Heart left ventricle (tissue), 16 donors: ENCODE data around the gene SKIC8. TPM values are rescaled to one million over a fixed set of nuclear protein-coding genes. Genes with fewer than 3 reads are reported as not detected.

ENCODE experiments used
- ATAC-seq, 4 donors: fragments of 200-7000 bp; cut with Tn5 transposase; one replicate each; pipeline ENCODE4 v1.9.1; 2020 to 2022; ENCODE audit warnings: moderate library complexity in 4 of 4, mild to moderate bottlenecking in 3 of 4, moderate number of reproducible peaks in 1 of 4
- DNase-seq, 5 donors: peaks; one replicate each; pipeline ENCODE4 v3.0.0-alpha.2; 2020
- H3K27ac ChIP-seq, 12 donors: fragments of 200-600 bp; sonication (generic) in 4 of 12; one replicate each; pipeline versions ENCODE4 v1.5.0 to v1.8.0; 2016 to 2022; ENCODE audit warnings: mild to moderate bottlenecking in 2 of 12
- H3K27me3 ChIP-seq, 9 donors: fragments of 200-600 bp; sonication (generic) in 2 of 9; one replicate each; pipeline versions ENCODE4 v1.5.1 to v1.8.0; 2016 to 2022; ENCODE audit warnings: mild to moderate bottlenecking in 3 of 9
- H3K36me3 ChIP-seq, 9 donors: fragments of 200-600 bp; sonication (generic) in 2 of 9; one replicate each; pipeline versions ENCODE4 v1.5.0 to v1.8.0; 2018 to 2022; ENCODE audit warnings: mild to moderate bottlenecking in 2 of 9
- H3K4me1 ChIP-seq, 12 donors: fragments of 200-600 bp; sonication (generic) in 4 of 12; one replicate each; pipeline versions ENCODE4 v1.5.0 to v1.8.0; 2016 to 2022; ENCODE audit warnings: mild to moderate bottlenecking in 3 of 12
- H3K4me3 ChIP-seq, 12 donors: fragments of 200-600 bp; sonication (generic) in 4 of 12; one replicate each; pipeline versions ENCODE4 v1.5.0 to v1.8.0; 2017 to 2022; ENCODE audit warnings: mild to moderate bottlenecking in 9 of 12, moderate library complexity in 4 of 12
- H3K9me3 ChIP-seq, 12 donors: fragments of 200-600 bp; sonication (generic) in 4 of 12; one replicate each; pipeline versions ENCODE4 v1.5.0 to v1.8.0; 2016 to 2022; ENCODE audit warnings: mild to moderate bottlenecking in 1 of 12
- CTCF ChIP-seq, 12 donors: fragments of 200-600 bp; sonication (generic) in 4 of 12; IDR thresholded peaks; one replicate each; pipeline versions ENCODE4 v1.5.0 to v1.8.0; 2018 to 2022; ENCODE audit warnings: antibody characterized with exemption in 12 of 12, mild to moderate bottlenecking in 5 of 12
- POLR2A ChIP-seq, 2 donors: fragments of 450-650 bp; IDR thresholded peaks; one replicate each; pipeline ENCODE4 v1.6.1; 2017; ENCODE audit warnings: antibody characterized with exemption in 2 of 2, mild to moderate bottlenecking in 2 of 2, moderate library complexity in 2 of 2
- WGBS, 4 donors: extraction: QIAGEN DNeasy Blood & Tissue Kit in 2 of 4; methylation state at CpG; one replicate each; pipeline versions ENCODE4 v1.1.5 to v1.1.7; 2013 to 2018; 5-methylcytosine and 5-hydroxymethylcytosine counted together
- intact Hi-C, 10 donors: fragments of 100-400 bp; cut with DNase I; formaldehyde crosslinking; loops; one replicate each; pipeline versions ENCODE4 v1.11.1 to v1.14.2; 2022
- polyA plus RNA-seq, 2 donors: library from polyadenylated mRNA; stranded (reverse); fragments of 200-250 nt; gene quantifications; one replicate each; pipeline ENCODE4 v1.2.3, GENCODE V29; 2013
- total RNA-seq, 9 donors: library from RNA; depleted of rRNA in 2 of 9; stranded (reverse); fragments of >200 nt in 2 of 9; fragmentation: NEBNext Ultra II Directional in 3 of 9; extraction: Animal tissue kit (Norgen Biotek cat#: 25700) in 3 of 9; gene quantifications; one replicate each; pipeline versions ENCODE4 v1.1.0 to v1.2.4, GENCODE V29; 2016 to 2023
- donor health status: ischemic (EF 13 %, LVEDD 7.1; RV severe dilation, severe dysfunction).
- donor health status: healthy with polysubstance abuse.
- donor health status: DM: no; HTN: yes; CAD: no.
- donor health status: DM: no; HTN: no; CAD: no.
- donor health status: ischemic (EF 25% LVEDD 6.9; RV normal size, moderate dysfunction).
- donor health status: ischemic (EF 25% LVEDD 5.7; RV mildly dilated, moderate dysfunction).
- donor health status: healthy.
- donor health status: DM: yes; HTN: yes; CAD: no.
- donor health status: ischemic (EF 35%, LVEDD 5.7; RV mildly dilated, moderate dysfunction).
- donor health status: nonischemic (EF 11% LVEDD 7.7; RV severe dilation, severe dysfunction).
- donor health status: DM: yes; HTN: yes; CAD: no.
- donor health status: PGD.
- donor health status: ischemic (EF 29% LVEDD 5.4; RV normal size, mild dysfunction).
- donor health status: nonischemic (EF 23%, LVEDD 6.1; RV moderate dilation, normal function).

The SKIC8 gene
- total and polyA plus RNA-seq, 11 donors = 20.8 to 50.2 (median 28.2) TPM

DNA sequence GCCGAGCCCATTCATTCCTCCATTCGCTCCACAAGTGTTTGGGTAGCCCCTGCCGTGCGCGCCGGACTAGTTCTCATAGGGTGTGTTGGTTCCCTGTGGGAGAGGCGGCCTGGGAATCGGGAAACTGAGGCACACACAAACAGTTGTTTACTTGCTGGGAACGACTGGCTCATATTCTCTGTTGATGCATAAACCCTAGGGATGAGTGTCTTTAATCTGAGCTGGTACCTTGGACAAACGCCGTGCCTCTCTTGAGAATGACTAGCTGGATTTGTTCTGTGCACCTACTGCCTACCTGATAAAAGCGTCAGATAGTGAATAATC lies 34.3 kb downstream of the SKIC8 start:
- no peak for ATAC-seq
- WGBS, 4 donors = 33 to 52% (median 36%) methylated on average over 11 to 12 of the region's 12 CpGs
- Histone ChIP-seq H3K27ac (peak overlapping the region; percentile 43 to 96 (median 88)), H3K27me3 (no peaks in the 10 kb centered on the region), H3K4me3 (peak overlapping the region; percentile 53 to 91 (median 70)), H3K36me3 (peaks cover 0 to 1% (median 0%) of the 10 kb centered on the region in 9 donors), H3K9me3 (no peaks in the 10 kb centered on the region), H3K4me1 (peaks cover 0 to 39% (median 17%) of the 10 kb centered on the region in 12 donors)
- DNase-seq = peak in 1 of 5 donors; percentile 40
- intact Hi-C loops = no loop called here
- TF ChIP-seq CTCF (IDR thresholded peaks at IDR 0.05) (peak in 1 of 12 donors; percentile 6), POLR2A (IDR thresholded peaks at IDR 0.05) (no peak)

GRCh38 chr15:78264304-78265136 lies 34.9 kb downstream of the SKIC8 start, which contains the start of gene DNAJA4:
Gene DNAJA4 (plus strand): TSS chr15:78264562. CDS start chr15:78264764, 202 bp downstream.
- H3K27me3 ChIP-seq = no peaks in the 10 kb centered on the region
- intact Hi-C loops = no loop called here
- WGBS, 4 donors = 1 to 7% (median 4%) methylated on average over 32 to 107 of the region's 107 CpGs
- H3K36me3 ChIP-seq = no peaks in the 10 kb centered on the region
- peak within 1 kb of the TSS; percentile 53 to 91 (median 70) for H3K4me3 ChIP-seq
- H3K4me1 ChIP-seq = peaks cover 0 to 39% (median 17%) of the 10 kb centered on the region in 12 donors
- no peaks in the 10 kb centered on the region for H3K9me3 ChIP-seq
- TF ChIP-seq POLR2A (IDR thresholded peaks at IDR 0.05) (no peak), CTCF (IDR thresholded peaks at IDR 0.05) (peak in 6 of 12 donors; percentile 6 to 44 (median 34))
- DNase-seq (peak; percentile 64 to 85 (median 82)), ATAC-seq (peak; percentile 33 to 58 (median 50))
- peak within 1 kb of the TSS; percentile 43 to 96 (median 88) for H3K27ac ChIP-seq

DNA sequence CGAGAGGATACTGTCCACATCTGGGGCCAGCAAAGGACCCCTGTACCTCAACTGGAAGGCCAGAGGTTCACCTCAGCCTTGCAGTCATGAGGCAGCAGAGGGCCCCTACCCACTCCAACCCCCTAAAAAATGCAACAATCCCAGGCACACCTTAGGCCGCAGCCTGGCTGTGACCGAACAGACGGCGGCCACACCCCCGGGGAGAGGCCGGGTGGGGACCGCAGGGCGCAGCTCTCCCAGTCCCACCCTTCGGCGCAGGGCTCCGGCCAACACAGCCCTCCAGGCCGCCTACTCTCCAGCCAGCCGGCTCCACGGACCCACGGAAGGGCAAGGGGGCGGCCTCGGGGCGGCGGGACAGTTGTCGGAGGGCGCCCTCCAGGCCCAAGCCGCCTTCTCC lies 35.5 kb downstream of the SKIC8 start:
- 76 to 88% (median 81%) methylated on average over 16 to 23 of the region's 23 CpGs for WGBS, 4 donors
- H3K27me3 ChIP-seq = no peaks in the 10 kb centered on the region
- ATAC-seq = peak in 2 of 4 donors; percentile 1 to 6
- peak overlapping the region in 11 of 12 donors; percentile 53 to 91 (median 71) for H3K4me3 ChIP-seq
- H3K4me1 ChIP-seq = peaks cover 0 to 39% (median 17%) of the 10 kb centered on the region in 12 donors
- no peaks in the 10 kb centered on the region for H3K9me3 ChIP-seq
- peak overlapping the region; percentile 43 to 96 (median 88) for H3K27ac ChIP-seq
- intact Hi-C loops = loop anchor here in 1 of 10 donors (1.0 kb wide), 1 partner anchor 36 kb away; no protein-coding TSS in a partner anchor
- H3K36me3 ChIP-seq = no peaks in the 10 kb centered on the region
- TF ChIP-seq POLR2A (IDR thresholded peaks at IDR 0.05) (no peak), CTCF (IDR thresholded peaks at IDR 0.05) (no peak)
- DNase-seq = no peak

GRCh38 chr15:78263351-78263781 lies 36.0 kb downstream of the SKIC8 start:
- WGBS, 4 donors = 91 to 100% (median 97%) methylated on average over 3 to 7 of the region's 7 CpGs
- Histone ChIP-seq H3K27me3 (no peaks in the 10 kb centered on the region), H3K36me3 (no peaks in the 10 kb centered on the region), H3K27ac (peak overlapping the region in 2 of 12 donors; percentile 89 to 90), H3K9me3 (no peaks in the 10 kb centered on the region), H3K4me3 (no peak overlapping the region), H3K4me1 (peaks cover 0 to 36% (median 16%) of the 10 kb centered on the region in 12 donors)
- ATAC-seq = peak in 1 of 4 donors; percentile 3
- intact Hi-C loops = loop anchor here in 1 of 10 donors (1.0 kb wide), 1 partner anchor 37 kb away; no protein-coding TSS in a partner anchor
- no peak for TF ChIP-seq CTCF (IDR thresholded peaks at IDR 0.05)
- no peak for TF ChIP-seq POLR2A (IDR thresholded peaks at IDR 0.05)
- DNase-seq = no peak
